HL-60/S4 (cell line): Measurements from ENCODE around the gene AGBL5.
"Not testable (repeated sequence)": the region's sequence is repeated elsewhere in the genome, so short reads cannot be mapped to it uniquely, and the experiment has no call there.

ENCODE experiments used
- in situ Hi-C: fragments of 300-500 bp; cut with MboI; formaldehyde crosslinking; loops from 2 replicates; pipeline ENCODE4 v1.14.3; 2022; ENCODE audit warnings: low sequenced_read_pairs

The AGBL5 gene

DNA sequence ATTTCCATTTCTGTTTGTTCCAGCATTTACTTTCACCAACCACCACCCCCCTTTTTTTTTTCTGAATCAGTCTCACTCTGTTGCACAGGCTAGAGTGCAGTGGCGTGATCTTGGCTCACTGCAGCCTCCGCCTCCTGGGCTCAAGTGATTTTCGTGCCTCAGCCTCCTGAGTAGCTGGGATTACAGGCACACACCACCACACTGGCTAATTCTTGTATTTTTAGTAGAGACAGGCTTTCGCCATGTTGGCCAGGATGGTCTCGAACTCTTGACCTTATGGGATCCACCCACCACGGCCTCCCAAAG is 24.1 kb downstream of the AGBL5 start:
- in situ Hi-C loops, result not testable (repeated sequence)

DNA sequence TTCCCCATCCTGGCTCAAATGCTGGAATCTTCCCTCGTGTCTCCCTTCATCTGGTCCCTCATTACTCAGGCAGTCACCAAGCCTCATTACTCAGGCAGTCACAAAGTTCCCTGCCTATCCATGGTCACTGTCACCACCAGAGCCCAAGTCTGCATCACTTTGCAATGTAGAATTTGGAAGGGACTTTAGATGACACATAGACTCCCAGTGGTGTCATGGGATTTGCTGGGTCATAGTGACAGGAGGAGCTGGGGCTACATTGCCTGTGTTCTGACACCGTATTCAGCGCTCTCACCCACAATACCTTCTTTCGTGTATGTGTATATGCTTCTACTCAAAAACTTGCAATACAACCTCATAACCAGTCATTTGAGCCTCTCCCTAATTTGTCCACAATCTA is 24.9 kb downstream of the AGBL5 start:
- in situ Hi-C loops, result no loop called here

GRCh38 chr2:27077231-27077630 is 25.8 kb downstream of the AGBL5 start:
- in situ Hi-C loops, result no loop called here

- in situ Hi-C loops, result no loop called here
Observed at GRCh38 chr2:27078267-27079194, 27.1 kb downstream of the AGBL5 start, which contains the start of gene EMILIN1. Gene EMILIN1 (plus strand): TSS chr2:27078615. CDS start chr2:27079066, 451 bp downstream.

DNA sequence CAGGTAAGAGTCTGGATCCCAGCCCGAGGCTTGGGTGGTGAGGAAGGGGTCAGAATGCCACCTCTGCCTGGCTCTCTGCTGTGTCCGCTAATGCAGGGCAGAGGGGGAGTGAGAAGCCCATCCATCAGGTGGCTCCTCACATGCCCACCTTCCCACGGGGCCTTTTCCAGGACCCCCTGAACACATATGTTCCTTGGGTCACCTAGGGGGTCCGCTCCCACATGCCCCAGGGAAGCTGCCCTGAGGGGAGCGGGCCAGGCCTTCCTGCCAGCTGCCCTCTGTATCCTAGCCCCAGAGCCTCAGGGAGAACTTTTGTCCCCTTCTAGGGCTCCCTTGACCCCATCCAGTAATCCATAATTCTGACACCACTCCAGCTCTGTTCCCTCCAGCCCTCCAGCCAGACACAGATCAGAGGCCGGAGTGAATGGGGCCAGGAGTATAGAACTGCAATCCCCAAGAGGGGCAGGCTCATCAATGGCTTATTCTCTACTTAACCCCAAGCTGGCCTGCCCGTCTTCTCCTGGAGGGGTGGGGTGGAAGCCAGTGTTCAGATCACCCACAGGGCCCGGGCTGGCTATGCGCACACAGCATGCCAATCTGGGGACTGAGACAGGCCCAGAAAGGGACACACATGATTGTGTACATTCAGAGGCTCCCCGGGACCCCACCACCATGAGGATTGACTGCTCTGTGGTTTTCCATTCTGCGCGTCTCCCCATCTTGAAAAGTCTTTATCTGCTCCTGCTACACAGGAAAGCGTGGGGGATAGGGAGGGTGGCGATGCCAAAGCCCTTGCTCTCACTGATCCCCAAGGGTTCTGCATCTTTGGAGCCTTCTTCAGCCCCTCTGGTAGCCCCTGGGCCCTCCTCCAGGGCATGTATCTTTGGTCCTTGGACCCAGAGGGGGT is 28.0 kb downstream of the AGBL5 start:
- in situ Hi-C loops, result loop anchor here (10.0 kb wide), 1 partner anchor 115 kb away; no protein-coding TSS in a partner anchor

- in situ Hi-C loops, result loop anchor here (10.0 kb wide), 1 partner anchor 115 kb away; no protein-coding TSS in a partner anchor
Observed at GRCh38 chr2:27080140-27080469, 28.6 kb downstream of the AGBL5 start.

DNA sequence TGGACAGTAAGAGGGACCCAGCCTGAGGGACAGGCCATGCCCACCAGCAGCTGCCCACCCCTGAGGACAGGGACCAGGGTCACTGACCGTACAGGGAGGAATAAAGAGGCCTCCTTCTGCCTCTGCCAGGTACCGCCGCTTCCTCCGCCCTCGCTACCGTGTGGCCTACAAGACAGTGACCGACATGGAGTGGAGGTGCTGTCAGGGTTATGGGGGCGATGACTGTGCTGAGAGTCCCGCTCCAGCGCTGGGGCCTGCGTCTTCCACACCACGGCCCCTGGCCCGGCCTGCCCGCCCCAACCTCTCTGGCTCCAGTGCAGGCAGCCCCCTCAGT is 29.1 kb downstream of the AGBL5 start:
- in situ Hi-C loops, result loop anchor here (10.0 kb wide), 1 partner anchor 116 kb away; no protein-coding TSS in a partner anchor

GRCh38 chr2:27081984-27082772 is 30.7 kb downstream of the AGBL5 start:
- in situ Hi-C loops, result loop anchor here (10.0 kb wide), 1 partner anchor 117 kb away; no protein-coding TSS in a partner anchor

DNA sequence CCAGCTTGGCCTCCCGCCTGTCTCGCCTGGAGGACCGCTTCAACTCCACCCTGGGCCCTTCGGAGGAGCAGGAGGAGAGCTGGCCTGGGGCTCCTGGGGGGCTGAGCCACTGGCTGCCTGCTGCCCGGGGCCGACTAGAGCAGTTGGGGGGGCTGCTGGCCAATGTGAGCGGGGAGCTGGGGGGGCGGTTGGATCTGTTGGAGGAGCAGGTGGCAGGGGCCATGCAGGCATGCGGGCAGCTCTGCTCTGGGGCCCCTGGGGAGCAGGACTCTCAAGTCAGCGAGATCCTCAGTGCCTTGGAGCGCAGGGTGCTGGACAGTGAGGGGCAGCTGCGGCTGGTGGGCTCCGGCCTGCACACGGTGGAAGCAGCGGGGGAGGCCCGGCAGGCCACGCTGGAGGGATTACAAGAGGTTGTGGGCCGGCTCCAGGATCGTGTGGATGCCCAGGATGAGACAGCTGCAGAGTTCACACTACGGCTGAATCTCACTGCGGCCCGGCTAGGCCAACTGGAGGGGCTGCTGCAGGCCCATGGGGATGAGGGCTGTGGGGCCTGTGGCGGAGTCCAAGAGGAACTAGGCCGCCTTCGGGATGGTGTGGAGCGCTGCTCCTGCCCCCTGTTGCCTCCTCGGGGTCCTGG is 31.4 kb downstream of the AGBL5 start:
- in situ Hi-C loops, result loop anchor here (10.0 kb wide), 1 partner anchor 118 kb away; no protein-coding TSS in a partner anchor

DNA sequence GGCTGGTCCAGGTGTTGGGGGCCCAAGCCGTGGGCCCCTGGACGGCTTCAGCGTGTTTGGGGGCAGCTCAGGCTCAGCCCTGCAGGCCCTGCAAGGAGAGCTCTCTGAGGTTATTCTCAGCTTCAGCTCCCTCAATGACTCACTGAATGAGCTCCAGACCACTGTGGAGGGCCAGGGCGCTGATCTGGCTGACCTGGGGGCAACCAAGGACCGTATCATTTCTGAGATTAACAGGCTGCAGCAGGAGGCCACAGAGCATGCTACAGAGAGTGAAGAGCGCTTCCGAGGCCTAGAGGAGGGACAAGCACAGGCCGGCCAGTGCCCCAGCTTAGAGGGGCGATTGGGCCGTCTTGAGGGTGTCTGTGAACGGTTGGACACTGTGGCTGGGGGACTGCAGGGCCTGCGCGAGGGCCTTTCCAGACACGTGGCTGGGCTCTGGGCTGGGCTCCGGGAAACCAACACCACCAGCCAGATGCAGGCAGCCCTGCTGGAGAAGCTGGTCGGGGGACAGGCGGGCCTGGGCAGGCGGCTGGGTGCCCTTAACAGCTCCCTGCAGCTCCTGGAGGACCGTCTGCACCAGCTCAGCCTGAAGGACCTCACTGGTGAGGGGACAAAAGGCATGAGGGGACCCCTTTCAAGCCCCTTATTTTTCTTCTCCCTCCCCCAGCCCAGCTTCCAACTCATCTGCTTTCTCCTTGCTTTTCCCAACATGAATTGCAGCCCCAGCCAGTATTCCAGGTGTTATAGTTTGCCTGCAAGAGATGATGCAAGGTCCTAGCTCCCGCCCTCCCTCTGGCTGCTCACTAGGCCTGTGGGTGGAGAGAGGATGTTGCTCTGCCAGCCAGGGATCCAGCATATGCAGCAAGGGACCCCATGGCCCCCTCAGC is 32.2 kb downstream of the AGBL5 start:
- in situ Hi-C loops, result loop anchor here (10.0 kb wide), 1 partner anchor 119 kb away; no protein-coding TSS in a partner anchor

GRCh38 chr2:27084297-27085061 is 33.0 kb downstream of the AGBL5 start:
- in situ Hi-C loops, result loop anchor here (10.0 kb wide), 1 partner anchor 120 kb away; no protein-coding TSS in a partner anchor

- in situ Hi-C loops, result loop anchor here (10.0 kb wide), 1 partner anchor 120 kb away; no protein-coding TSS in a partner anchor
Observed at GRCh38 chr2:27085062-27085672, 33.7 kb downstream of the AGBL5 start.

DNA sequence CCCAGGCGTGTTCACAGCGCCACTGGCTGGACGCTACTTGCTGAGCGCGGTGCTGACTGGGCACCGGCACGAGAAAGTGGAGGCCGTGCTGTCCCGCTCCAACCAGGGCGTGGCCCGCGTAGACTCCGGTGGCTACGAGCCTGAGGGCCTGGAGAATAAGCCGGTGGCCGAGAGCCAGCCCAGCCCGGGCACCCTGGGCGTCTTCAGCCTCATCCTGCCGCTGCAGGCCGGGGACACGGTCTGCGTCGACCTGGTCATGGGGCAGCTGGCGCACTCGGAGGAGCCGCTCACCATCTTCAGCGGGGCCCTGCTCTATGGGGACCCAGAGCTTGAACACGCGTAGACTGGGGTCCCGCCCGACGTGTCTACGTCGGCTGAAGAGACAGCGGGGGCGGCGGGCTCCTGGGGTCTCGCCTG is 34.2 kb downstream of the AGBL5 start:
- in situ Hi-C loops, result loop anchor here (10.0 kb wide), 1 partner anchor 121 kb away; no protein-coding TSS in a partner anchor

- in situ Hi-C loops, result loop anchor here (10.0 kb wide), 1 partner anchor 121 kb away; no protein-coding TSS in a partner anchor
Observed at GRCh38 chr2:27086090-27086723, 34.7 kb downstream of the AGBL5 start.

DNA sequence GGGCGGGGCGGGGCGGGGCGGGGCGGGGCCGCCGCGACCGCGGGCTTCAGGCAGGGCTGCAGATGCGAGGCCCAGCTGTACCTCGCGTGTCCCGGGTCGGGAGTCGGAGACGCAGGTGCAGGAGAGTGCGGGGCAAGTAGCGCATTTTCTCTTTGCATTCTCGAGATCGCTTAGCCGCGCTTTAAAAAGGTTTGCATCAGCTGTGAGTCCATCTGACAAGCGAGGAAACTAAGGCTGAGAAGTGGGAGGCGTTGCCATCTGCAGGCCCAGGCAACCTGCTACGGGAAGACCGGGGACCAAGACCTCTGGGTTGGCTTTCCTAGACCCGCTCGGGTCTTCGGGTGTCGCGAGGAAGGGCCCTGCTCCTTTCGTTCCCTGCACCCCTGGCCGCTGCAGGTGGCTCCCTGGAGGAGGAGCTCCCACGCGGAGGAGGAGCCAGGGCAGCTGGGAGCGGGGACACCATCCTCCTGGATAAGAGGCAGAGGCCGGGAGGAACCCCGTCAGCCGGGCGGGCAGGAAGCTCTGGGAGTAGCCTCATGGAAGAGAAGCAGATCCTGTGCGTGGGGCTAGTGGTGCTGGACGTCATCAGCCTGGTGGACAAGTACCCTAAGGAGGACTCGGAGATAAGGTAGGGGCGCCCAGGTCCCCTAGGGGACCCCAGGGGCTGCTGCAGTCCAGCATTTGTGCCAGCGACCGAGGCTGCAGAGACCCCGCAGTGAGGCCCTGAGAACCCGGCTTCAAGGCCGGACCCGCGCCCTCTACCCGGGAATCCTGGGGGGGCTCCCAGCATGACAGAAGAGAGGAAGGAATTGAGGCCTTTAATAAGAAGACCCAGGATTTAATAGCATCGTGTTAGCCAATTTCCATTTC is 35.5 kb downstream of the AGBL5 start, which contains the start of gene KHK:
KHK (plus strand) TSS at position 49 of the 870 bp plus-strand sequence; CDS start at position 537, 488 bp downstream.
- in situ Hi-C loops, result loop anchor here (10.0 kb wide), 1 partner anchor 122 kb away; no protein-coding TSS in a partner anchor

DNA sequence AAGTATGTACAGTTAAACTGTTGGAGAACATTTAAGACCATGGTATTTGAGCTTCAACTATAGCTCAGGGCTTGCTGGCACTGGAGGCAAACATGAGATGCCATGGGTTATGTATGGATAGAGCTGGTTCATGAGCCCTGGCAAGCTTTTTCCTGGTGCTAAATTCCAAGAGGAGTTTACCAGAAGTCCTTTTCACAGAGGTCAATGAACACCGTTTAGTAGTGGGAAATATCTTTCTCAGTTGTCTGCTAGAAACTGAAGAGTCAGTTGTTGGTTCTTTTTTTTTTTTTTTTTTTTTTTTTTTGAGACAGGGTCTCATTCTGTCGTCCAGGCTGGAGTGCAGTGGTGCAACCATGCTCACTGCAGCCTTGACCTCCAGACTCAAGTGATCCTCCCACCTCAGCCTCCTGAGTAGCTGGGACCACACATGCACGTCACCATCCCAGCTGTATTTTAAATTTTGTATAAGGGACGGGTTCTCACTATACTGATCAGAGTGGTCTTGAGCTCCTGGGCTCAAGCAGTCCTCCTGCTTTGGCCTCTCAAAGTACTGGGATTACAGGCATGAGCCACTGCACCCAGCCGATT is 36.4 kb downstream of the AGBL5 start:
- in situ Hi-C loops, result loop anchor here (10.0 kb wide), 1 partner anchor 123 kb away; no protein-coding TSS in a partner anchor
